ENCODE data around the gene LHFPL6.

GRCh38 chr13:39540929-39541605 lies 61.9 kb downstream of the LHFPL6 start:
- no peak for TF ChIP-seq POLR2A (IDR thresholded peaks at IDR 0.05)
- TF ChIP-seq CTCF (IDR thresholded peaks at IDR 0.05), result no peak
